Activated CD4-positive, alpha-beta T cell treated with anti-CD3 and anti-CD28 coated beads, Interleukin-10, Interleukin-2, amounts not matched to agents 100 ng/mL and 50 ng/mL, durations not matched to agents 16 hours and 8 hours (primary cell): ENCODE data around the gene CCDC87.

Experiments
- DNase-seq: peaks from one replicate; pipeline ENCODE4 v3.0.0-alpha.2; 2020

Gene CCDC87

GRCh38 chr11:66579017-66579606 lies 13.8 kb downstream of the CCDC87 start:
- DNase-seq, result peak; percentile 71

GRCh38 chr11:66570850-66571180 lies 22.0 kb downstream of the CCDC87 start:
- no peak for DNase-seq

GRCh38 chr11:66570079-66570849 lies 22.6 kb downstream of the CCDC87 start:
- DNase-seq, result no peak

- DNase-seq, result no peak
Observed at GRCh38 chr11:66569076-66569475, 23.8 kb downstream of the CCDC87 start.

GRCh38 chr11:66568124-66568916 lies 24.5 kb downstream of the CCDC87 start, which contains the start of gene CTSF:
Gene CTSF (minus strand): TSS chr11:66568606. CDS start chr11:66568486, 120 bp downstream.
- DNase-seq, result peak; percentile 75

- DNase-seq, result no peak
Observed at GRCh38 chr11:66567787-66568123, 25.1 kb downstream of the CCDC87 start.

GRCh38 chr11:66566221-66566620 lies 26.6 kb downstream of the CCDC87 start:
- DNase-seq, result no peak

GRCh38 chr11:66564984-66565383 lies 27.9 kb downstream of the CCDC87 start:
- DNase-seq, result no peak

GRCh38 chr11:66564538-66564937 lies 28.3 kb downstream of the CCDC87 start:
- DNase-seq, result no peak

- DNase-seq, result no peak
Observed at GRCh38 chr11:66563832-66564231, 29.0 kb downstream of the CCDC87 start.

GRCh38 chr11:66562907-66563583 lies 29.8 kb downstream of the CCDC87 start:
- no peak for DNase-seq

GRCh38 chr11:66562275-66562674 lies 30.6 kb downstream of the CCDC87 start:
- DNase-seq, result no peak

- DNase-seq, result no peak
Observed at GRCh38 chr11:66561975-66562248, 31.0 kb downstream of the CCDC87 start.

- DNase-seq, result no peak
Observed at GRCh38 chr11:66561178-66561974, 31.5 kb downstream of the CCDC87 start.

- no peak for DNase-seq
Observed at GRCh38 chr11:66559866-66560676, 32.8 kb downstream of the CCDC87 start.

- peak; percentile 17 for DNase-seq
Observed at GRCh38 chr11:66559142-66559865, 33.6 kb downstream of the CCDC87 start.

- DNase-seq, result no peak
Observed at GRCh38 chr11:66557733-66558326, 35.0 kb downstream of the CCDC87 start.

GRCh38 chr11:66556086-66556485 lies 36.8 kb downstream of the CCDC87 start:
- DNase-seq, result no peak

GRCh38 chr11:66555416-66555815 lies 37.4 kb downstream of the CCDC87 start:
- DNase-seq, result no peak

GRCh38 chr11:66554602-66555001 lies 38.3 kb downstream of the CCDC87 start:
- DNase-seq, result no peak

- DNase-seq, result no peak
Observed at GRCh38 chr11:66550887-66551286, 42.0 kb downstream of the CCDC87 start.
